HepG2 (cell line): ENCODE data around the gene ACOT4. TPM values are rescaled to one million over a fixed set of nuclear protein-coding genes. Genes with fewer than 3 reads are reported as not detected.
A peak's percentile ranks its signal among the peaks of the same experiment; 100 is the strongest.

Experiments
- NFKB2 ChIP-seq: sonication (generic); formaldehyde crosslinking; IDR thresholded peaks from 2 replicates; pipeline ENCODE4 v1.4.0; 2020; ENCODE audit warnings: missing genetic modification reagents, borderline replicate concordance
- RXRA ChIP-seq: sonication (generic); formaldehyde crosslinking; IDR thresholded peaks from 2 replicates; pipeline ENCODE4 v1.5.1; 2020; ENCODE audit warnings: missing genetic modification reagents
- SP2 ChIP-seq: sonication (generic); formaldehyde crosslinking; IDR thresholded peaks from 2 replicates; pipeline ENCODE4 v1.5.1; 2020; ENCODE audit warnings: mild to moderate bottlenecking, missing genetic modification reagents
- polyA plus RNA-seq, 8 experiments: library from polyadenylated mRNA; depleted of rRNA in 3 of 8; stranded (reverse) in 7 of 8; unstranded in 1 of 8; fragments of >200 nt; fragmentation: Illumina TruSeq in 4 of 8; extraction: Trizol in 4 of 8; gene quantifications; 2 replicates each; pipeline versions ENCODE4 v1.2.1 to v1.2.3, GENCODE V29; 2011 to 2016; ENCODE audit warnings: low read depth in 4 of 8, missing spikeins in 1 of 8, mixed read lengths in 1 of 8; ENCODE audit not compliant: insufficient read depth in 1 of 8
- total RNA-seq, 5 experiments: library from RNA; depleted of rRNA; stranded (reverse); fragments of >200 nt; fragmentation: Illumina TruSeq; extraction: Trizol; gene quantifications; 2 replicates each; pipeline ENCODE4 v1.2.3, GENCODE V29; 2016; ENCODE audit warnings: low read depth in 1 of 5
- TF ChIP-seq, protein P1 (sequence below): IDR thresholded peaks from 2 replicates; pipeline ENCODE4 v1.6.1; 2016; ENCODE audit warnings: missing compliant biosample characterization, missing genetic modification reagents, borderline replicate concordance
- TF ChIP-seq, protein P2 (sequence below): sonication (generic); formaldehyde crosslinking; IDR thresholded peaks from 2 replicates; pipeline ENCODE4 v1.5.0; 2020; ENCODE audit warnings: mild to moderate bottlenecking, missing genetic modification reagents
- TF ChIP-seq, protein P3 (sequence below): sonication (generic); formaldehyde crosslinking; IDR thresholded peaks from 2 replicates; pipeline ENCODE4 v1.8.1; 2023; ENCODE audit warnings: missing genetic modification reagents, inconsistent platforms, borderline replicate concordance
- TF ChIP-seq, protein P4 (sequence below): sonication (generic); formaldehyde crosslinking; conservative IDR thresholded peaks from 2 replicates; pipeline ENCODE4 v1.8.0; 2022; ENCODE audit warnings: mild to moderate bottlenecking, moderate library complexity, missing genetic modification reagents

Gene ACOT4
- total and polyA plus RNA-seq, 2 of the 13 experiments (the other 11 are each of a cell fraction or from before 2014, with no cell fraction given) = 0.04 to 0.05 TPM

DNA sequence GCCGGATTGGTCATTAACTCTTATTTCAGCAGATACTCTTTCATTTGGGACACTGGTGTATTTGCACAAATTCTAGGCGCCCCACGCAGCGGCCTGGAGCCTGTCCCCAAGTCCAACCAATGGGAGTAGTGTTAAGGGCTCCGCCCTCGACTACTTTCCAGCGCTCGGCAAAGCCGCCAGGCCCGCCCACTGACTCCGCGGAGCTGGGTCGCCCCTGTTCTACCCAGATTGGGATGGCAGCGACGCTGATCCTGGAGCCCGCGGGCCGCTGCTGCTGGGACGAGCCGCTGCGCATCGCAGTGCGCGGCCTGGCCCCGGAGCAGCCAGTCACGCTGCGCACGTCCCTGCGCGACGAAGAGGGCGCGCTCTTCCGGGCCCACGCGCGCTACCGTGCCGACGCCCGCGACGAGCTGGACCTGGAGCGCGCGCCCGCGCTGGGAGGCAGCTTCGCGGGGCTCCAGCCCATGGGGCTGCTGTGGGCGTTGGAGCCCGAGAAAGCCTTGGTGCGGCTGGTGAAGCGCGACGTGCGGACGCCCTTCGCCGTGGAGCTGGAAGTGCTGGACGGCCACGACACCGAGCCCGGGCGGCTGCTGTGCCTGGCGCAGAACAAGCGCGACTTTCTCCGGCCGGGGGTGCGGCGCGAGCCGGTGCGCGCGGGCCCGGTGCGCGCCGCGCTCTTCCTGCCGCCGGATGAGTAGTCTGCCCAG, 20.8 kb downstream of the ACOT4 start, which contains the start of gene ACOT6 (continued):
- TF ChIP-seq, protein P1, sequence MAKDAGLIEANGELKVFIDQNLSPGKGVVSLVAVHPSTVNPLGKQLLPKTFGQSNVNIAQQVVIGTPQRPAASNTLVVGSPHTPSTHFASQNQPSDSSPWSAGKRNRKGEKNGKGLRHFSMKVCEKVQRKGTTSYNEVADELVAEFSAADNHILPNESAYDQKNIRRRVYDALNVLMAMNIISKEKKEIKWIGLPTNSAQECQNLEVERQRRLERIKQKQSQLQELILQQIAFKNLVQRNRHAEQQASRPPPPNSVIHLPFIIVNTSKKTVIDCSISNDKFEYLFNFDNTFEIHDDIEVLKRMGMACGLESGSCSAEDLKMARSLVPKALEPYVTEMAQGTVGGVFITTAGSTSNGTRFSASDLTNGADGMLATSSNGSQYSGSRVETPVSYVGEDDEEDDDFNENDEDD = peak; percentile 9; the same call in 1 of the 2 replicates
- TF ChIP-seq NFKB2 (CRISPR knock-in tag) (peak; percentile 52; the same call in 1 of the 2 replicates), SP2 (CRISPR knock-in tag) (no peak), RXRA (no peak; the same call in 1 of the 2 replicates)
- TF ChIP-seq, protein P2, sequence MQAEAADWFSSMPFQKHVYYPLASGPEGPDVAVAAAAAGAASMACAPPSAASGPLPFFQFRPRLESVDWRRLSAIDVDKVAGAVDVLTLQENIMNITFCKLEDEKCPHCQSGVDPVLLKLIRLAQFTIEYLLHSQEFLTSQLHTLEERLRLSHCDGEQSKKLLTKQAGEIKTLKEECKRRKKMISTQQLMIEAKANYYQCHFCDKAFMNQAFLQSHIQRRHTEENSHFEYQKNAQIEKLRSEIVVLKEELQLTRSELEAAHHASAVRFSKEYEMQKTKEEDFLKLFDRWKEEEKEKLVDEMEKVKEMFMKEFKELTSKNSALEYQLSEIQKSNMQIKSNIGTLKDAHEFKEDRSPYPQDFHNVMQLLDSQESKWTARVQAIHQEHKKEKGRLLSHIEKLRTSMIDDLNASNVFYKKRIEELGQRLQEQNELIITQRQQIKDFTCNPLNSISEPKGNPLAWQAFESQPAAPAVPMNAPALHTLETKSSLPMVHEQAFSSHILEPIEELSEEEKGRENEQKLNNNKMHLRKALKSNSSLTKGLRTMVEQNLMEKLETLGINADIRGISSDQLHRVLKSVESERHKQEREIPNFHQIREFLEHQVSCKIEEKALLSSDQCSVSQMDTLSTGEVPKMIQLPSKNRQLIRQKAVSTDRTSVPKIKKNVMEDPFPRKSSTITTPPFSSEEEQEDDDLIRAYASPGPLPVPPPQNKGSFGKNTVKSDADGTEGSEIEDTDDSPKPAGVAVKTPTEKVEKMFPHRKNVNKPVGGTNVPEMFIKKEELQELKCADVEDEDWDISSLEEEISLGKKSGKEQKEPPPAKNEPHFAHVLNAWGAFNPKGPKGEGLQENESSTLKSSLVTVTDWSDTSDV = 0 out of 2 replicates have a peak, but pooled peaks have one; percentile 10
- TF ChIP-seq, protein P3, sequence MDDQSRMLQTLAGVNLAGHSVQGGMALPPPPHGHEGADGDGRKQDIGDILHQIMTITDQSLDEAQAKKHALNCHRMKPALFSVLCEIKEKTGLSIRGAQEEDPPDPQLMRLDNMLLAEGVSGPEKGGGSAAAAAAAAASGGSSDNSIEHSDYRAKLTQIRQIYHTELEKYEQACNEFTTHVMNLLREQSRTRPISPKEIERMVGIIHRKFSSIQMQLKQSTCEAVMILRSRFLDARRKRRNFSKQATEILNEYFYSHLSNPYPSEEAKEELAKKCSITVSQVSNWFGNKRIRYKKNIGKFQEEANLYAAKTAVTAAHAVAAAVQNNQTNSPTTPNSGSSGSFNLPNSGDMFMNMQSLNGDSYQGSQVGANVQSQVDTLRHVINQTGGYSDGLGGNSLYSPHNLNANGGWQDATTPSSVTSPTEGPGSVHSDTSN = peak; percentile 37; the same call in 1 of the 2 replicates
- TF ChIP-seq, protein P4, sequence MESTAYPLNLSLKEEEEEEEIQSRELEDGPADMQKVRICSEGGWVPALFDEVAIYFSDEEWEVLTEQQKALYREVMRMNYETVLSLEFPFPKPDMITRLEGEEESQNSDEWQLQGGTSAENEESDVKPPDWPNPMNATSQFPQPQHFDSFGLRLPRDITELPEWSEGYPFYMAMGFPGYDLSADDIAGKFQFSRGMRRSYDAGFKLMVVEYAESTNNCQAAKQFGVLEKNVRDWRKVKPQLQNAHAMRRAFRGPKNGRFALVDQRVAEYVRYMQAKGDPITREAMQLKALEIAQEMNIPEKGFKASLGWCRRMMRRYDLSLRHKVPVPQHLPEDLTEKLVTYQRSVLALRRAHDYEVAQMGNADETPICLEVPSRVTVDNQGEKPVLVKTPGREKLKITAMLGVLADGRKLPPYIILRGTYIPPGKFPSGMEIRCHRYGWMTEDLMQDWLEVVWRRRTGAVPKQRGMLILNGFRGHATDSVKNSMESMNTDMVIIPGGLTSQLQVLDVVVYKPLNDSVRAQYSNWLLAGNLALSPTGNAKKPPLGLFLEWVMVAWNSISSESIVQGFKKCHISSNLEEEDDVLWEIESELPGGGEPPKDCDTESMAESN (CRISPR knock-in tag) = peak; percentile 43; the same call in 1 of the 2 replicates
- TF ChIP-seq, all 625 proteins: peak for 139
